HUDEP-2 (cell line): Measurements from ENCODE around the gene GALNT12.

ENCODE experiments used
- DNase-seq, 76 experiments: peaks; one replicate each; lab custom pipeline; 2025; ENCODE audit not compliant: unreplicated experiment in 76 of 76; lab: John Stamatoyannopoulos, UW

GALNT12 gene

DNA sequence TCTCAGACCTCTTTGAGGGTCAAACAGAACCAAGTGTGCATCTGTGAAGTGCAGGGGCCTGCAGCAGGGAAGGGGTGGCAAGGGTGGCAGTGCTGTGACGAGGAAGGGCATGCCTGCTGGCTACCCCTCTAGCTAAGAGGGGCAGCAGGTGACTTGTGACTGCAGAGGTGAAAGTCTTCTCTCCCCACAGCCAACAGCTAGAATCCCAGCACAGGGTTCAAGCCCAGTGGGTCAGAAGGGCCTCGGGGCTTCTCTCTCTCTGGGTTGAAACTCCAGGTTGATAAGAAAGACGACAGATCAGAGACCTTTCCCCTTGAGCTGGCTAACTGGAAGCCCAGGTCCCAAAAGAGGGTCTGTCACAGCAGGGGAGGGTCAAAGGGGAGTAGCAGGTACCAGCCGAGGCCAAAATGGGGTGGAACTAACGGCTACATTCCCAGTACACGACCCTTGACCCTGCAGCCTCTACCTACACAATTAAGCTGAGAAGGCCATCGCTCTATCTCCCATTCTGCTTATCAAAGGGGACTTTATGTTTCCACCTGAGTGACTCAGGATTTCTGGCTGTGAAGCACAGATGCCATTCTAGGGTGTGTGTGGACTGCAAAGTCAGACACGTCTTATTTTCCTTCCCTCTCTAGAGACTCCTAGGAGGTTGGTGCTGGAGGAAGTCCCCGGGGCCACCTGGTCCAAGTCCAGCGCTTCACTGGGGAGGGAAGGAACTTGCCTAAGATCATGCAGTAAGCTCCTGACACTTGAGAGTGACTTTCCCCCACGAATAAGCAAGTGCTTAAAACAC is 25.7 kb upstream of the GALNT12 start:
- DNase-seq: no peak

- DNase-seq: no peak
Observed at GRCh38 chr9:98783518-98784226, 23.8 kb upstream of the GALNT12 start.

- no peak for DNase-seq
Observed at GRCh38 chr9:98784831-98785806, 22.4 kb upstream of the GALNT12 start.

- no peak for DNase-seq
Observed at GRCh38 chr9:98786750-98787510, 20.5 kb upstream of the GALNT12 start.

- DNase-seq: no peak
Observed at GRCh38 chr9:98787766-98788335, 19.6 kb upstream of the GALNT12 start.

DNA sequence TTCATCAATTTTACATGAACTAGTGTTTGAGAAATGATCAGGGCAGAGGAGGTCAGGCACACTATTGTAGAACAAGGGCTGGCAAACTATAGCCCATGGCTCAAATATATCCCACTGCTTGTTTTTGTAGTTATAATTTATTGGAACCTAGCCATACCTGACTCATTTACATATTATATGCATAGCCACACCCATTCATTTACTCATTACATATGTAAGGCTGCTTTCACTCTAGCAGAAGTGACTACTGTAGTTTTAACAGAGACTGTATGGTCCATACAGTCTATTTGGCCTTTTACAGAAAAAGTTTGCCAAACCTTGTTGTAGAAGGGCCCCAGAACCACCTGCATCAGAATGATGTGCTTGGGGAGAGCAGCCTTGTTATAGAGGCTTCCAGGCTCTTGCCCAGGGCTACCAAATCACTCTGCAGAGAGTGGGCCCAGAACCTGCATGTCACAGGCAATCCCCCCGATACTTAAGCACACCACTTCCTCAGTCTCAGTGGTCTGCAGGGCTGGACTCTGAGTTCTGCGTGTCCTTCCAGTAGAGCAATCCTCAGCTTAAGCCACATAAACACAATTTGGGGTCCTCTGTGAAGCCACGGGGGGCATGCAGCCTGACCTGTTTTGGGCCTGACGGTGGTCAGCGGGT is 17.9 kb upstream of the GALNT12 start:
- no peak for DNase-seq

GRCh38 chr9:98790134-98790841 is 17.2 kb upstream of the GALNT12 start:
- DNase-seq: peak in 4 of 76 experiments; percentile 3 to 8 (median 6)

DNA sequence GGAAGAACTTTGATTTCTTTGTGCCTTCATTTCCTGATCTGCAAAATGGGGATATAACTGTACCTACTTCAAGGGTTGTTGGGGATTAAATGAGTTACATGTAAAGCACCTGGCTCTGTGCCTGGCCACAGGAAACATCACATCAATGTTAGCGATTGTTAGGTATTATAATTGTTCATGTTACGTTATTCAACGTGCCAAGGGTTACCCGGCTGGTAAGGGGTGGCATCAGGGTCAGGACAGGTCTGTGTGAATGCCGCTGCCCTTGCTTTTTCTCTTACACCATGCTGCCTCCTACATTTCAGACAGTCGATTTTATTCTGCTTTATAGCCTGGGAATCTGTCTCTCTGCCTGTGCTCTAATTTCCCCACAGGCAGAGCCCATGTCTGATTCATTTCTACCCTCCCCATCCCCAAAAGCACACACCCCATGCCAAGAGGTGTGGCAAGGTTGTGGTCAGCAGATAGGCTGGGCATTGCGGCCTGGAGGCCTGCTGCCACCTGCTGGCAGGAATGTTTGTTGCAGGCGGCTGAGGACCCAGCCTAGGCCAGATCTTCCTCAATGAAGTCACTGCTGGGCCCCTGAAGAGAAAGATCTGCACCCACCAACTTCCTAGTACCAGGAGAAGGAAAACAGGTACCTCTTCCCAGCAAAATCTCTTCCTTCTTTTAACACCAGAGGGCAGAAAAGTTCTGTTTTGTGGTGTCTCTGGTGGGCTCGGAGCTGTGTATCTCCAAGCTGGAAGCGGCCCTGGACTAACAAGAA is 16.4 kb upstream of the GALNT12 start:
- peak in 74 of 76 experiments; percentile 29 to 87 (median 74) for DNase-seq

GRCh38 chr9:98791608-98792490 is 15.6 kb upstream of the GALNT12 start:
- DNase-seq: no peak

DNA sequence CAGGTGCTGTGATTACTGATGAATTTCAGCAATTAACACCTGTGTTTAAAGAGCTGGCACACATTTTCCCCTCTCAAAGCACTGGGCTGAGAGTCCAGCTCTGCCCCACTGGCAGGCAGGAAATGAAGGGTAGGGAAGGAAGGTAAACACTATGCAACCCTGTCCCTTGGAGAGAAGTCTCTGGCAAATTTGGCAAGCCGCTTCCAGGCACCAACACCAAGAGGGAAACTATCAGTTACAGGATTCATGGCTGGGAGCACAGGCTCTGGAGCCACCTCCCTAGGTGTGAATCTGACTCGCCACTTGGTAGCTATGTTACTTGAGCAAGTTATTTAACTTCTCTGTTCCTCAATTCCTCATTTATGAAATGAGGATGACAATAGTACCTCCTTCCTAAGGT is 14.4 kb upstream of the GALNT12 start:
- no peak for DNase-seq

DNA sequence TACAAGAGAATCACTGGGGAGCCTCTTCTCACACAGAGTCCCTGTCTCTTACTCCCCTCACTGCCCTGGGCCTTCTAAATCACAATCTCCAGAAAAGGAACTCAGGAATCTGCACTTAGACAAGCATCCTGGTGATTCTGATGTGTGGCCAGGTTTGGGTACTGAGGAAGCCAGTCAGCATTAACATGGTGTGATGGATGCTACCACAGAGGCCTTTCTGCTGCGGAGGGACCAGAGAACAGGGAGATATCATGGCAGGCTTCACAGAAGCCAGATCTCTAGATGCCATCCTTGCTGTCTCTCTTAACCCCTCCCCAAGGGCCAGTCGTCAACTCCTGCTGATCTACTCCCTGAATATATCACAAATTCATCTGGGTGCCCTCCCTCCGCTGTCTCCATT is 12.7 kb upstream of the GALNT12 start:
- DNase-seq: no peak

DNA sequence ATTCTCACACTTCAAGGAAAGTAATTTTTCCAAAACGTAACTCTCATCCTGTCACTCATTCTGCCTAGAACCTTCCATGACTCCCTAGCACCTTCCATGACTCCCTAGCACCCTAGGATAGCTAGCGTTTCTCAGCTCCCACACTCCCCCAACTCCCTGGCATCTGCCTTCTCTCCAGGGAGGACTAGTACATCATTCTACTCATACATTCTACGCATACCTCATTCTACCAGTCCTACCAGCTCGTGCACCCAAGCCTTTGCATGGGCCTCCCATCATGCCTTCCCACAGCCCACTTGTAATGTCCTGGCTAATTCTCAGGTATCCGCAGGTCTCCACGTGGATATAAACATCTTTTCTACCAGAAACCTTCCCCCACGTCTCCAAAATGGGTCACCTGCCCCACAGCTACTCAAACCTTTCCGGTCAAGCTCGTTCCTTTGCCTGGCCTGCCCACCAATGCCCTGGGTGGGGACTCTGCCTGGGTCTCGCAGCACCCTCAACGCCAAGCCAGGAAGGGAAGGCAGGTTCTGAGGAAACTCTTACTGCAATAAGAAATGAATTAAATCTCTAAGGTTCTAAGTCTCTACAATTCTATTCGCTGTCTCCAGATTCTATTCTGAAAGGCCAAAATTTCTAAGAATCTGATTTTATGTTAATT is 12.0 kb upstream of the GALNT12 start:
- DNase-seq: no peak

DNA sequence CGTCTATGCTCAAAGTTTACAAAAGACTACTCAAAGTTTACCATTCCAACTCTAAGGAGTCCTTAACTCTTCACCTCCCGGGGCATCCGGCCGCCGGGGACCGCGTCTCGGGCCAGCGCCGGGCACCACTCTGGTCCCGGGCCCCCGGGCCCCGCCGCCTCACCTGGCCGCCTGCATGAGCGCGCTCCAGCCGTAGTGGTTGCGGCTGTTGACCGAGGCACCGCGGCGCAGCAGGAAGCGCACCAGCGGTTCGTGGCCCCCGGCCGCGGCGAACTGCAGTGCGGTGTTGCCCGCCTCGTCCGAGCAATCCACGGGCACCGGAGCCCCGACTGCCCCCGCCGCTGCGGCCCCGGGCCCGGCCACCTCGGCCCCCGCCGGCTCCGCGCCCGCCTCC is 11.5 kb upstream of the GALNT12 start:
- peak in 1 of 76 experiments; percentile 9 for DNase-seq

DNA sequence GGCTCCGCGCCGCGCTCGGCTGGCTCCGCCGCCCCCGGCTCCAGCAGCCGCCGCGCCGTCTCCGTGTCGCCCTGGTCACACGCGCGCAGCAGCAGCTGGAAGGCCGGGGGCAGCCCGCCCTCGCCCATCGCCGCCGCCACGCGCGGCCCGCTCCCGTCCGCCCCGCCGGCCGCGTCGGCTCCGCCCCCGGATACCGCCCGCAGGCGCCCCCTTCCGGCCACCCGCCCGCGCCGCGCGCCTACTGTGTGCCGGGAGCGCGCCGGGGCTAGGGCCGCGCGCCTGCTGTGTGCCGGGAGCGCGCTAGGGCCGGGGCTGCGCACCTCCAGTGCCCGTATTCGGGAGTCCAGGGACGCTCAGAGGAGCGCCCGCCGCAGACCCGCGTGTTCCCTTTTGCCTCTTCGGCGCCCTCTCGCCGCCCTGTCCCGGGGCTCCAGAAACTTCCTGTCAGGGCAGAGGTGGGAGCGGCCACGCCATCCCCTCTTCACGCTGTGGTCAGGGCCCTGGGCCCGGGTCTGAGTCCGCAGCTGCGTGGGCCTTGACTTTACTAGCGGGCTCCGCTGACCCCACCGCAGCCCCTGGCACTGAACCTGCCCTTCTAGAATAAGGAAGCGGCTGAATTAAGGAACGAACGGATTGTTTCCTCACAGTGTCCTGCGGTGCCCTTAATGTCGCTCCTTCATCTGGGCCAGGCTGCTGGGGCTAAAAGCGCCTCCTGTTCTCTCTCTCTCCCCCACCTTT is 10.9 kb upstream of the GALNT12 start, which contains the start of gene ANKS6:
TSS of gene ANKS6 (minus strand) at position 192 of the 738 bp plus-strand sequence. CDS start at position 128, 64 bp downstream.
- DNase-seq: peak in 58 of 76 experiments; percentile 13 to 78 (median 54)

DNA sequence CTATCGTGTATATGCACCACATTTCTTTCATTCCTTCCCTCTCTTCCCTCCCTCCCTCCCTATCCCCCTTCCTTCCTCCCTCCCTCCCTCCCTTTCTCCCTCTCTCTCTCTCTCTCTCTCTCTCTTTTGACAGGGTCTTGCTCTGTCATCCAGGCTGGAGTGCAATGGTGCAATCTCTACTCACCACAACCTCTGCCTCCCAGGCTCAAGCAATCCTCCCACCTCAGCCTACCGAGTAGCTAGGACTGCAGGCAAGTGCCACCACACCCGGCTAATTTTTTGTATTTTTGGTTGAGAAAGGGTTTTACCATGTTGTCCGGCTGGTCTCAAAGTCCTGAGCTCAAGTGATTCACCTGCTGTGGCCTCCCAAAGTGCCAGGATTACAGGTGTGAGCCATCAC is 10.0 kb upstream of the GALNT12 start:
- no peak for DNase-seq

GRCh38 chr9:98798254-98798653 is 9.2 kb upstream of the GALNT12 start:
- no peak for DNase-seq
